Measurements from ENCODE around the gene TSPAN15. TPM values are rescaled to one million over a fixed set of nuclear protein-coding genes. Genes with fewer than 3 reads are reported as not detected.
A peak's percentile ranks its signal among the peaks of the same experiment; 100 is the strongest.

Gene TSPAN15
- polyA plus RNA-seq, 6 donors from 2014 or later = 0.16 TPM; not detected in 5

- H3K4me3 Mint-ChIP-seq = no peak overlapping the region
- ATAC-seq (ENCODE audit: low read depth in 2 of 2) (no peak), DNase-seq (no peak)
- H3K27me3 Mint-ChIP-seq = peaks cover 1 to 10% (median 10%) of the 10 kb centered on the region in 3 donors
- H3K36me3 Mint-ChIP-seq = no peaks in the 10 kb centered on the region
- no peak overlapping the region for H3K27ac Mint-ChIP-seq
- no peaks in the 10 kb centered on the region for H3K9me3 Mint-ChIP-seq
- H3K4me1 Mint-ChIP-seq = peaks cover 0 to 3% (median 0%) of the 10 kb centered on the region in 3 donors
Observed at GRCh38 chr10:69457771-69458237, 6.5 kb downstream of the TSPAN15 start.

- DNase-seq (no peak), ATAC-seq (ENCODE audit: low read depth in 2 of 2) (no peak)
- H3K4me3 Mint-ChIP-seq = no peak overlapping the region
Observed at GRCh38 chr10:69458430-69459100, 7.3 kb downstream of the TSPAN15 start.

GRCh38 chr10:69459101-69459790 is 8.0 kb downstream of the TSPAN15 start:
- peak overlapping the region in 2 of 6 donors; percentile 5 to 69 for H3K27ac Mint-ChIP-seq

More at GRCh38 chr10:69458430-69459100, 7.3 kb downstream of the TSPAN15 start:
- peaks cover 0 to 4% (median 2%) of the 10 kb centered on the region in 3 donors for H3K27me3 Mint-ChIP-seq
- no peaks in the 10 kb centered on the region for H3K9me3 Mint-ChIP-seq
- H3K4me1 Mint-ChIP-seq = peaks cover 0 to 3% (median 0%) of the 10 kb centered on the region in 3 donors
- H3K36me3 Mint-ChIP-seq = no peaks in the 10 kb centered on the region
- peak overlapping the region in 1 of 6 donors; percentile 5 for H3K27ac Mint-ChIP-seq

GRCh38 chr10:69459893-69460575 is 8.8 kb downstream of the TSPAN15 start:
- peak overlapping the region in 1 of 8 donors; percentile 65 for H3K4me3 Mint-ChIP-seq
- peaks cover 0 to 3% (median 0%) of the 10 kb centered on the region in 3 donors for H3K4me1 Mint-ChIP-seq
- no peak for ATAC-seq (ENCODE audit: low read depth in 2 of 2)
- no peaks in the 10 kb centered on the region for H3K9me3 Mint-ChIP-seq
- peak overlapping the region in 1 of 6 donors; percentile 76 for H3K27ac Mint-ChIP-seq
- no peaks in the 10 kb centered on the region for H3K27me3 Mint-ChIP-seq
- no peaks in the 10 kb centered on the region for H3K36me3 Mint-ChIP-seq
- DNase-seq = no peak

More at GRCh38 chr10:69459101-69459790, 8.0 kb downstream of the TSPAN15 start:
- ATAC-seq (ENCODE audit: low read depth in 2 of 2) (no peak), DNase-seq (no peak)
- peaks cover 0 to 3% (median 0%) of the 10 kb centered on the region in 3 donors for H3K4me1 Mint-ChIP-seq
- H3K27me3 Mint-ChIP-seq = no peaks in the 10 kb centered on the region
- H3K4me3 Mint-ChIP-seq = no peak overlapping the region
- no peaks in the 10 kb centered on the region for H3K9me3 Mint-ChIP-seq
- H3K36me3 Mint-ChIP-seq = no peaks in the 10 kb centered on the region

GRCh38 chr10:69460576-69461242 is 9.4 kb downstream of the TSPAN15 start:
- ATAC-seq (ENCODE audit: low read depth in 2 of 2) = no peak
- no peaks in the 10 kb centered on the region for H3K9me3 Mint-ChIP-seq
- H3K4me3 Mint-ChIP-seq = no peak overlapping the region
- DNase-seq = no peak
- peaks cover 0 to 3% (median 0%) of the 10 kb centered on the region in 3 donors for H3K4me1 Mint-ChIP-seq
- H3K27me3 Mint-ChIP-seq = no peaks in the 10 kb centered on the region
- H3K27ac Mint-ChIP-seq = no peak overlapping the region
- no peaks in the 10 kb centered on the region for H3K36me3 Mint-ChIP-seq

- Mint-ChIP-seq H3K4me3 (no peak overlapping the region), H3K36me3 (no peaks in the 10 kb centered on the region), H3K9me3 (no peaks in the 10 kb centered on the region), H3K27me3 (no peaks in the 10 kb centered on the region), H3K4me1 (peaks cover 0 to 3% (median 0%) of the 10 kb centered on the region in 3 donors), H3K27ac (no peak overlapping the region)
- no peak for ATAC-seq (ENCODE audit: low read depth in 2 of 2)
- no peak for DNase-seq
Observed at GRCh38 chr10:69461243-69462025, 10.2 kb downstream of the TSPAN15 start.

- H3K36me3 Mint-ChIP-seq = no peaks in the 10 kb centered on the region
- H3K27me3 Mint-ChIP-seq = no peaks in the 10 kb centered on the region
- no peak for ATAC-seq (ENCODE audit: low read depth in 2 of 2)
- H3K4me3 Mint-ChIP-seq = no peak overlapping the region
- peaks cover 0 to 3% (median 0%) of the 10 kb centered on the region in 3 donors for H3K4me1 Mint-ChIP-seq
- DNase-seq = no peak
- no peaks in the 10 kb centered on the region for H3K9me3 Mint-ChIP-seq
- peak overlapping the region in 2 of 6 donors; percentile 39 to 71 for H3K27ac Mint-ChIP-seq
Observed at GRCh38 chr10:69463886-69464285, 12.6 kb downstream of the TSPAN15 start.

- H3K27me3 Mint-ChIP-seq = no peaks in the 10 kb centered on the region
- DNase-seq = no peak
- H3K27ac Mint-ChIP-seq = peak overlapping the region in 2 of 6 donors; percentile 30 to 71
- H3K36me3 Mint-ChIP-seq = no peaks in the 10 kb centered on the region
- no peaks in the 10 kb centered on the region for H3K9me3 Mint-ChIP-seq
- peaks cover 0 to 3% (median 0%) of the 10 kb centered on the region in 3 donors for H3K4me1 Mint-ChIP-seq
- no peak overlapping the region for H3K4me3 Mint-ChIP-seq
- ATAC-seq (ENCODE audit: low read depth in 2 of 2) = no peak
Observed at GRCh38 chr10:69464401-69464800, 13.1 kb downstream of the TSPAN15 start.

- Mint-ChIP-seq H3K27ac (peak overlapping the region in 1 of 6 donors; percentile 65), H3K4me1 (peaks cover 0 to 3% (median 0%) of the 10 kb centered on the region in 3 donors)
Observed at GRCh38 chr10:69464801-69465401, 13.6 kb downstream of the TSPAN15 start.

GRCh38 chr10:69465457-69466157 is 14.3 kb downstream of the TSPAN15 start:
- no peak overlapping the region for H3K4me3 Mint-ChIP-seq
- no peak for DNase-seq
- H3K9me3 Mint-ChIP-seq = no peaks in the 10 kb centered on the region
- no peaks in the 10 kb centered on the region for H3K36me3 Mint-ChIP-seq
- H3K27me3 Mint-ChIP-seq = peaks cover 0 to 5% (median 2%) of the 10 kb centered on the region in 3 donors
- peaks cover 0 to 3% (median 0%) of the 10 kb centered on the region in 3 donors for H3K4me1 Mint-ChIP-seq
- peak overlapping the region in 1 of 6 donors; percentile 41 for H3K27ac Mint-ChIP-seq
- no peak for ATAC-seq (ENCODE audit: low read depth in 2 of 2)

More at GRCh38 chr10:69464801-69465401, 13.6 kb downstream of the TSPAN15 start:
- ATAC-seq (ENCODE audit: low read depth in 2 of 2) (no peak), DNase-seq (no peak)
- H3K9me3 Mint-ChIP-seq = no peaks in the 10 kb centered on the region
- H3K4me3 Mint-ChIP-seq = no peak overlapping the region
- H3K27me3 Mint-ChIP-seq = peaks cover 0 to under 1% (median 0%) of the 10 kb centered on the region in 3 donors
- H3K36me3 Mint-ChIP-seq = no peaks in the 10 kb centered on the region

GRCh38 chr10:69466158-69466490 is 14.9 kb downstream of the TSPAN15 start:
- peak overlapping the region in 1 of 6 donors; percentile 68 for H3K27ac Mint-ChIP-seq
- ATAC-seq (ENCODE audit: low read depth in 2 of 2) = no peak
- DNase-seq = no peak
- no peak overlapping the region for H3K4me3 Mint-ChIP-seq
- H3K36me3 Mint-ChIP-seq = no peaks in the 10 kb centered on the region
- no peaks in the 10 kb centered on the region for H3K9me3 Mint-ChIP-seq
- H3K4me1 Mint-ChIP-seq = peaks cover 0 to 3% (median 0%) of the 10 kb centered on the region in 3 donors
- H3K27me3 Mint-ChIP-seq = peaks cover 0 to 7% (median 5%) of the 10 kb centered on the region in 3 donors

GRCh38 chr10:69466689-69467088 is 15.4 kb downstream of the TSPAN15 start:
- DNase-seq (no peak), ATAC-seq (ENCODE audit: low read depth in 2 of 2) (no peak)
- no peak overlapping the region for H3K27ac Mint-ChIP-seq
- no peaks in the 10 kb centered on the region for H3K36me3 Mint-ChIP-seq
- H3K4me1 Mint-ChIP-seq = peaks cover 0 to 3% (median 0%) of the 10 kb centered on the region in 3 donors
- no peak overlapping the region for H3K4me3 Mint-ChIP-seq
- no peaks in the 10 kb centered on the region for H3K9me3 Mint-ChIP-seq
- H3K27me3 Mint-ChIP-seq = peaks cover 0 to 9% (median 5%) of the 10 kb centered on the region in 3 donors
